GM18861 (cell line): ENCODE measurements around the gene POU5F1.
A peak's percentile ranks its signal among the peaks of the same experiment; 100 is the strongest.
"Not testable (repeated sequence)": the region's sequence is repeated elsewhere in the genome, so short reads cannot be mapped to it uniquely, and the experiment has no call there.

ENCODE experiments used
- ATAC-seq: cut with Tn5 transposase; IDR thresholded peaks from one replicate; pipeline ENCODE4 v1.9.1; 2021; ENCODE audit not compliant: unreplicated experiment

Gene POU5F1

GRCh38 chr6:31170600-31170881 lies at the start of gene POU5F1:
Gene POU5F1, minus strand, starts transcription at chr6:31170682. Its CDS starts 62 bp downstream, at chr6:31170620.
- no peak for ATAC-seq

GRCh38 chr6:31216208-31216898 lies 45.9 kb upstream of the POU5F1 start:
- no peak for ATAC-seq

- ATAC-seq = not testable (repeated sequence)
Observed at GRCh38 chr6:31215216-31215615, 44.7 kb upstream of the POU5F1 start.

- ATAC-seq = no peak
Observed at GRCh38 chr6:31214516-31214915, 44.0 kb upstream of the POU5F1 start.

GRCh38 chr6:31210741-31211532 lies 40.5 kb upstream of the POU5F1 start:
- ATAC-seq = no peak

GRCh38 chr6:31210123-31210522 lies 39.6 kb upstream of the POU5F1 start:
- no peak for ATAC-seq

GRCh38 chr6:31209137-31209536 lies 38.7 kb upstream of the POU5F1 start:
- ATAC-seq = no peak

- ATAC-seq = no peak
Observed at GRCh38 chr6:31208506-31208905, 38.0 kb upstream of the POU5F1 start.

GRCh38 chr6:31205638-31206037 lies 35.2 kb upstream of the POU5F1 start:
- no peak for ATAC-seq

- no peak for ATAC-seq
Observed at GRCh38 chr6:31204751-31205145, 34.3 kb upstream of the POU5F1 start.

GRCh38 chr6:31203345-31203979 lies 33.0 kb upstream of the POU5F1 start:
- ATAC-seq = peak; percentile 48

GRCh38 chr6:31202259-31203166 lies 32.0 kb upstream of the POU5F1 start:
- no peak for ATAC-seq

GRCh38 chr6:31199105-31199452 lies 28.6 kb upstream of the POU5F1 start:
- not testable (repeated sequence) for ATAC-seq

GRCh38 chr6:31197559-31198305 lies 27.2 kb upstream of the POU5F1 start:
- ATAC-seq = peak; percentile 51

GRCh38 chr6:31196251-31197022 lies 26.0 kb upstream of the POU5F1 start:
- not testable (repeated sequence) for ATAC-seq

- ATAC-seq = not testable (repeated sequence)
Observed at GRCh38 chr6:31195308-31195979, 25.0 kb upstream of the POU5F1 start.

- ATAC-seq = no peak
Observed at GRCh38 chr6:31194061-31194834, 23.8 kb upstream of the POU5F1 start.

GRCh38 chr6:31193206-31193605 lies 22.7 kb upstream of the POU5F1 start:
- no peak for ATAC-seq
